ENCODE measurements around the gene CHRM4.
"Not testable (repeated sequence)": the region's sequence is repeated elsewhere in the genome, so short reads cannot be mapped to it uniquely, and the experiment has no call there.

The CHRM4 gene

DNA sequence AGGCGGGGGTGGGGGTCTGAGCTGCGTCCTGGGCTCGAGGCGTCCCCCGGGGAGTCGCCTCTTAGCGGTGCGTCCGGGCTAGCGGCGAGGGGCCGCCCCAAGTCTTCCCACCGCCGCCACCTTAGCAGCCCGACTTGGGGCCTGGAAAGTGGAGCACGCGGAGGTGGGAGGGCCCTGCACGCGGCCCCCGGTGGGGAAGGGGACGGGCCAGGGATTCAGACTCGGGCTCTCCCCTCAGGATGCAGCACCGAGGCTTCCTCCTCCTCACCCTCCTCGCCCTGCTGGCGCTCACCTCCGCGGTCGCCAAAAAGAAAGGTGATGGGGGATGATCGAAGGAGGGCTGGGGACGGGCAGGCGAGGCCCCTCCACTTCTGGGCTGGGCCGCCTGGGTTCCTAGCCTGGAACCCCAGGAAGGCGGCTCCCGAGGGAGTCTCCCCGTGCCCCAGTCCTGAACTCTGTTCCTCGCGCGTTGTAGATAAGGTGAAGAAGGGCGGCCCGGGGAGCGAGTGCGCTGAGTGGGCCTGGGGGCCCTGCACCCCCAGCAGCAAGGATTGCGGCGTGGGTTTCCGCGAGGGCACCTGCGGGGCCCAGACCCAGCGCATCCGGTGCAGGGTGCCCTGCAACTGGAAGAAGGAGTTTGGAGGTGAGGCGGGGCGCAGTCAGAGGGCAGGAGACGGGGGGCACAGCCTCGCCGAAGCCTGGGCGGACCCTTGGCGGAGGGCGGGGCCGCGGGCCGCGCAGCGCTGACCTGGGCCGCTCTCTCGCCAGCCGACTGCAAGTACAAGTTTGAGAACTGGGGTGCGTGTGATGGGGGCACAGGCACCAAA, 9.5 kb downstream of the CHRM4 start:
- DNase-seq, result peak; percentile 27

DNA sequence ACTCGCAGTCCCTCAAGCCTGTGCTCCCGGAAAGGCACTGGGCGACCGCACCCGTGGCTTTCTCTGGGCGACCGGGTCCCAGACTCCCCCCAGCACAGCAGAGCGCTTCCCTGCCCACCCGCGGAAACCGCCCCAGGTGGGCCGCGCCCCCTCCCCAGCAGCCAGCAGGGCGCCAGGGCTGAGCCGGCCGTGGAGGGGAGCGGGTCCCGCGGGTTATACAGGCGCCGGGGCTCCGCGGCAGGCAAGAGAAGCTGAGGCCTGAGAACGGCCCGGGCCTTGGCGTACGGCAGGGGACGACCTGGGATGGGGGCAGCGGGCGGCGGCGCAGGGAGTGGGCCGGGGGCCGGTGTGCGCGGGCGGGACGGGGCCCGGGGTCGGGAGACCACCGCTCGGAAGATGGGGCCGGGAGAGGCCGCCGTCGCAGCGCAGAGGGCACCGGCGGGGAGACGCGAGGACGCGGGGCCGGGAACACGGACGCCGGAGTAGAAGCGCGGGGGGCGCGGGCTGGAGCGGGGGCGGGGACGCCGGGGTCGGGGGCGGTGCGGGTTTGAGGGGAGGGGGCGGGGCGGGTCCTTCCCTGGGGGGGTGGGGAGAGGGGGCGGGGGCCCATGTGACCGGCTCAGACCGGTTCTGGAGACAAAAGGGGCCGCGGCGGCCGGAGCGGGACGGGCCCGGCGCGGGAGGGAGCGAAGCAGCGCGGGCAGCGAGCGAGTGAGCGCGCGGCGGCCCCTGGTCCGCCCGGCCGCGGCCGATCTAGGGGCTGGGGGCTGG, 10.3 kb downstream of the CHRM4 start, which contains the start of gene MDK:
TSS of gene MDK (plus strand) at position 622 of the 771 bp plus-strand sequence. CDS start 389 bp downstream, outside the sequence.
- DNase-seq, result no peak

GRCh38 chr11:46380340-46381047, 11.1 kb downstream of the CHRM4 start:
- DNase-seq, result no peak

DNA sequence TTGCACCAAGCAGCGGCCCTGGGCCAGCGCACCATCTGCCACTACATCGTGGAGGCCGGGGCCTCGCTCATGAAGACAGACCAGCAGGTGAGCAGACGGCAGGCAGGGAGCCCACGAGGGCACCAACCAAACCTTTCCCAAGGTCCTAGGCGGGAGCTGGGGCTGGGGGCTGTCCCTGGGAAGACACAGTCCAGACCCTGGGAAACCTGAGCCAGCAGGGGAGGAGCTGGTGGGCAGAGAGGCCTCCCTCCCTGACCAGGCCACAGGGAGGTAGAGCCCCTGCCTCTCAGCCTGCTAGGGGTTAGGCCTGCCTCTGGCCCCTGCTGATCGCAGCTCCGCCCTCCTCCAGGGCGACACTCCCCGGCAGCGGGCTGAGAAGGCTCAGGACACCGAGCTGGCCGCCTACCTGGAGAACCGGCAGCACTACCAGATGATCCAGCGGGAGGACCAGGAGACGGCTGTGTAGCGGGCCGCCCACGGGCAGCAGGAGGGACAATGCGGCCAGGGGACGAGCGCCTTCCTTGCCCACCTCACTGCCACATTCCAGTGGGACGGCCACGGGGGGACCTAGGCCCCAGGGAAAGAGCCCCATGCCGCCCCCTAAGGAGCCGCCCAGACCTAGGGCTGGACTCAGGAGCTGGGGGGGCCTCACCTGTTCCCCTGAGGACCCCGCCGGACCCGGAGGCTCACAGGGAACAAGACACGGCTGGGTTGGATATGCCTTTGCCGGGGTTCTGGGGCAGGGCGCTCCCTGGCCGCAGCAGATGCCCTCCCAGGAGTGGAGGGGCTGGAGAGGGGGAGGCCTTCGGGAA, 11.9 kb downstream of the CHRM4 start:
- not testable (repeated sequence) for DNase-seq

GRCh38 chr11:46378811-46379481, 12.6 kb downstream of the CHRM4 start:
- DNase-seq, result no peak

DNA sequence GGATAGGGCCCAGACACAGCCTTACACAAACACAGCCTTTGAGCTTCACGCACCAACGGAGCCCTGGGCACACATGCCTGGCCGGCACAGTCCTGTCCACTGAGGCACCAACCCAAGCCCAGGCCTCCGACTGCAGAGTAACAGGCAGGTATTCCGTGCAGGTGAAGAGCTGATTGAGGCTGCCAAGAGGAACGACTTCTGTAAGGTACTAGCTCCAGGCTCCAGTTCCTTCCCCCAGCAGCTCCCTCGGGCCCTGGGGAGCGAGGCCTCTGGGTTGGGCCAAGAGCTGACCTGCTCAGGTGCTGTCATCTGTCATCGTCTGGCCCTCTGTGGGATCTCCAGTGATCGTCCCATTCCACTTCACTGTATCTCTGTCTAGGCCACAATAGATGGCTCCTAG, 13.3 kb downstream of the CHRM4 start:
- no peak for DNase-seq

GRCh38 chr11:46377831-46378230, 13.7 kb downstream of the CHRM4 start:
- no peak for DNase-seq

- DNase-seq, result no peak
Measured at GRCh38 chr11:46377290-46377689, 14.3 kb downstream of the CHRM4 start.

DNA sequence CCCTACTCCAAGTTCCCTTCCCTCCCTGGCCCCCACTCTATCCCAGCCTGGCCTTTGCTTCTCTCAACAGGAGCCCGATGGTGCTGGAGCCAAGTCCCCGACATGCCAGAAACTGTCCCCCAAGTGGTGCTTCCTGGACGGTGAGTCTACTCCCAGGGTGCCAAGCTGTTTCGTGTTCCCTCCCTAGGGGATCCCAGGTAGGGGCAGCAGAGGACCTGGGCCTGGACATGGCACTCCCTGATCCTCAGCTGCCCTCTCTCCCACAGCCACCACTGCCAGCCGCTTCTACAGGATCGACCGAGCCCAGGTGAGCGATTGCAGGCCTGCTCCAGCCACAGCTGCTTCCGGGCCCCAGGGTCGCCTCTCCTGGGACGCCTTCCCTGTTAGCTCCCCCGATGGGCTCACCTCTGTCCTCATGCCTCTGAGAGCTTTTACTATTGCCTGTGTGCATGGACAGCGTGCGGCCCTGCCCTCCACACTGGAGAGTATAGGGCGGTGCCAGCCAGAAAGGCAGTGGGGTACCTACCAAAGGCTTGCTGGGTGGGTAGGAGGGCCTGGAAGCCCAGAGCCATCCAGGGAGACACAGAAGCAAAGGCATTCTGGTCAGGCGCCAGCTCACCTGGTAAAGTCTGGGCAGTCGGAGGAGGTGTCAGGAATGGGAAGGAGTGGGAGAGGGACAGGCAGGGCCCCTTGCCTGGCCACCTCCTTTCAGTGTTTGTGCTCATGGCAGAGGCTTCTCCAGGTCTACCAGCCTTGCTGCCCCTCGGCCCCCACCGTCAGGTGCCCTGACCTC, 15.1 kb downstream of the CHRM4 start:
- DNase-seq, result no peak

DNA sequence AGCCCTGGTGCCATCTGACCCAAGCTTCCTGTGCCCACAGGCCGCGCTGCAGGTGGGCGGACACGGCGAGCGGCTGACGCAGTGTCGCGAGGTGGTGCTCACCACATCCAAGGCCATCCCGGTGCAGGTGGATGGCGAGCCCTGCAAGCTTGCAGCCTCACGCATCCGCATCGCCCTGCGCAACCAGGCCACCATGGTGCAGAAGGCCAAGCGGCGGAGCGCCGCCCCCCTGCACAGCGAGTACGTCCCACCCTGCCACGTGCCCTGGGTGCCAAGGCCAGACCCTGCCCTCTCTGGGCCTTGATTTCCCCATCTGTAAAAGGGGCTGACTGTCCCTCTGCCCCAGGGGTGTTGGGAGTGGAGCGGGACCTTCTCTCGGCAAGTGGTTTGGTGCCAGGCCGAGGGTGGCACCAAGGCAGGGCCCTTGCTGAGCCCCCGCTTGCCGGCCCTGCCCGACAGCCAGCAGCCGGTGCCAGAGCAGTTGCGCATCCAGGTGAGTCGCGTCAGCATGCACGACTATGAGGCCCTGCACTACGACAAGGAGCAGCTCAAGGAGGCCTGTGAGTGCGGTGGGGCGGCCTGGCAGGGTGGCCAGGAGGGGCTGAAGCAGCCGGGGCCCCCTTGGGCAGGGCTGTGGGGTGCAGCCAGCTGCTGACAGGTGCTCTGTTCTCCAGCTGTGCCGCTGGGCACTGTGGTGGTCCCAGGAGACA, 16.0 kb downstream of the CHRM4 start:
- DNase-seq, result no peak

GRCh38 chr11:46374815-46375214, 16.8 kb downstream of the CHRM4 start:
- no peak for DNase-seq

DNA sequence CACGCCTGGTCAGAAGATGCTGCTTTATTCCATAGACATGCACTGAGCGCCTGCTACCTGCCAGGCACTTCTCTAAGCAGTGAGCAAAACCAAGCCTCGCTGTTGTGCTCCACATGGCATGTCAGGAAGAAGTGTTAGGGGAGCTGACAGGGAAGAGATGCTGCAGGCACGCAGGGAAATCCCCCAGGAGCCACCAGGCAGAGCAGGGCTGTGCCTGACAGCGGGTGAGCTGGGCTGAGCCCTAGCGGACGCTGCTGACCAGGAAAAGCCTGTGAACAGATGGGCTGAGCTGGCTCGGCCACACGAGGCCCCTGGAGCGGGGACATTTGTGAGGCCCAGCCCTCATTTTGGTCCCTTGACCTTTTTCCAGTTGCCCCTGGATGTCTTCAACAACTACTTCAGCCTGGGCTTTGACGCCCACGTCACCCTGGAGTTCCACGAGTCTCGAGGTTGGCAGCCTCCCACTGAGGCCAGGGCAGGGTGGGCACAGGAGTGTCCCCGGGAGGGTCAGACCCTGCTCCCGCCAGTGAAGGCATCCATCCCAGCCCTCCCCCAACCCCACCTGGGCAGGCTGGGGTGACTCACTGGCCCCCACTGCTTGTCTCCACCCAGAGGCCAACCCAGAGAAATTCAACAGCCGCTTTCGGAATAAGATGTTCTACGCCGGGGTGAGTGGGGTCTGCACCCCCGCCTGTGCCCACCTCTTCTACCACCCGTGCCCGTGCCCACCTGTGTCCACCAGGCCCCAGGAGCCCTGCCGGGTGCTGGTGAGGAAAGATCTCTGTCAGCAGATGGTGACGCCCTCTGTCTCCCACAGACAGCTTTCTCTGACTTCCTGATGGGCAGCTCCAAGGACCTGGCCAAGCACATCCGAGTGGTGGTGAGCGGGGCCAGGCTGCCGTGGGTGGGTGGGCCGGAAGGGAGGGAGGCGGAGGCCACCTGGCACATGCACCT, 17.5 kb downstream of the CHRM4 start:
- no peak for DNase-seq

- not testable (repeated sequence) for DNase-seq
Measured at GRCh38 chr11:46372501-46372900, 19.1 kb downstream of the CHRM4 start.

DNA sequence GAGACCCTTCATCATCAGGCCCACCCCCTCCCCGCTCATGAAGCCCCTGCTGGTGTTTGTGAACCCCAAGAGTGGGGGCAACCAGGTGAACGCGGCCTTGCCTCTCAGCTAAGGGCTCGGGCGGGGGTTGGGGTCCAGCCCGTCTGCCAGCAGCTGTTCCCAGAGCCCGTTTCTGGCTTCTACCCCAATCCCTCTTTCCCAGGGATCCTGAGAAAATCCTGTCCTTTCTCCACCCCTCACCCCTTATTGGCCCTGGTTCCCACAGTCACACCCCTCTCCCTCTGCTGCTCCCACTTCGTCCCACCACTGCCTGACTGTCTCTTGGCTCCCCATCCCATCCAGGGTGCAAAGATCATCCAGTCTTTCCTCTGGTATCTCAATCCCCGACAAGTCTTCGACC, 19.5 kb downstream of the CHRM4 start:
- DNase-seq, result no peak

GRCh38 chr11:46371262-46371661, 20.3 kb downstream of the CHRM4 start:
- DNase-seq, result not testable (repeated sequence)

- DNase-seq, result peak; percentile 17
Measured at GRCh38 chr11:46370253-46370652, 21.3 kb downstream of the CHRM4 start.

DNA sequence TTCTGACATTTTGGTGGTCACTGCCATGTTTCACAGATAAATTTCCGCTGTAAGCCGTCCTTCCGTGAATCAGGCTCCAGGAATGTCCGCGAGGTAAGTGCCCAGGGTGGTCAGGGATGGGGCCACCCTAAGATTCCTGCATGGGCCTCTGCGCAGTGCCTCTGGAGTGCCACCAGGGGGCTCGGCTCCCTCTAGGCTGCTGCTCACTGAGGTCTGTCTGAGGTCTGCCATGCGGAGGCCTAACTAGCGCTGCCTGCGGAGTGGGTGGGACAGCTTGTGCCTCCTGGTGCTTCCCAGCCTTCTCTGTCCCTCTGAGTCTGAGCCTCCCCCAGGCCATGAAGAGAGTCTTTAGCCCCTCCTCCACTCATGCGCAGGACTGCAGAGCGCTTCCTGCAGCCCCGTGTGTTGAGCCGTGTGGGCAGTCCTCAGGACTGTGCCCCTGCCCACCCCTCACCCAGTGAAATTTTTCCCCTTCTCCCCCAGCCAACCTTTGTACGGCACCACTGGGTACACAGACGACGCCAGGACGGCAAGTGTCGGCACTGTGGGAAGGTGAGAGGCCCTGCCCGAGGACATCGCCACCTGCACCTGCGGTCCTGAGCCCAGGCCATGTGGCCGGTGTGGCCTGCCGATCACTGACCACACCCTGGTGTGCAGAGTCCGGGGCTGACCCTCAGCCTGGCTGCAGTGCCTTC, 22.0 kb downstream of the CHRM4 start:
- DNase-seq, result peak; percentile 76

DNA sequence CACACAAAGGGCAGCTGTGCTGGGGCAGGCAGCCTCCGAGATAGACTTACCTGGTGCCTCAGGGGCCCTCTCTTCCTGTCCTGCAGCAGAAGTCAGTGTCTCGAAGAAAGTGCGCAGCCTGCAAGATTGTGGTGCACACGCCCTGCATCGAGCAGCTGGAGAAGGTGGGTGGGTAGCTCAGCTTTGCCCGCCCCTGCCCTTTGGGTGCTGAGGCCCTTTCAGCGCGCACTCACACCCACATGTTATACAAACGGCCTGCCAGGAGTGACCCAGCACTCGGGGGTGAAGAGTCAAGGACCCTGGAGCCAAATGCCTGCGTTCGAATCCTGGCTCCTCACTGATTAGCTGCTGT, 23.7 kb downstream of the CHRM4 start:
- DNase-seq, result no peak

Data from NCI-H2227 treated with DMSO at 0.1 percent for 48 hours (cell line).